OCI-LY7 (cell line): ENCODE measurements around the gene OSCAR. TPM values are rescaled to one million over a fixed set of nuclear protein-coding genes. Genes with fewer than 3 reads are reported as not detected.

Experiments used
- BruUV-seq: library from RNA; stranded (reverse); fragments of 400-500 nt; replicated peaks from 2 replicates; lab custom pipeline; 2021; lab: Mats Ljungman, UMichigan
- CTCF ChIA-PET: fragments of 300-600 bp; sonication (Branson Sonifier 250); formaldehyde crosslinking; loops from one replicate; lab custom pipeline; 2022; ENCODE audit warnings: antibody characterized with exemption; ENCODE audit not compliant: unreplicated experiment; lab: Charles Lee
- POLR2A ChIA-PET: fragments of 300-600 bp; sonication (Branson Sonifier 250); formaldehyde crosslinking; loops from one replicate; lab custom pipeline; 2022; ENCODE audit warnings: antibody characterized with exemption; lab: Charles Lee
- DNase-seq: peaks from one replicate; pipeline ENCODE4 v3.0.0-alpha.2; 2015; ENCODE audit warnings: low spot score
- H2AFZ ChIP-seq: fragments of 200-600 bp; sonication (generic), shearing (Covaris generic); 2 replicates; pipeline ENCODE4 v1.6.1; 2014; ENCODE audit warnings: mild to moderate bottlenecking, antibody characterized with exemption, low read length, moderate library complexity
- H3K27ac ChIP-seq: fragments of 200-600 bp; sonication (generic); 2 replicates; pipeline ENCODE4 v1.5.1; 2014; ENCODE audit warnings: mixed run types, low read depth, mild to moderate bottlenecking, moderate library complexity, low read length, inconsistent platforms; ENCODE audit not compliant: poor library complexity, severe bottlenecking
- H3K36me3 ChIP-seq: fragments of 200-600 bp; sonication (generic); 2 replicates; pipeline ENCODE4 v1.6.1; 2014; ENCODE audit warnings: mild to moderate bottlenecking, antibody characterized with exemption, low read length, moderate library complexity, mixed read lengths; ENCODE audit not compliant: insufficient read depth
- H3K4me1 ChIP-seq: fragments of 200-600 bp; sonication (generic); 2 replicates; pipeline ENCODE4 v1.5.1; 2014; ENCODE audit warnings: mild to moderate bottlenecking, low read length; ENCODE audit not compliant: insufficient read depth, poor library complexity, severe bottlenecking
- H3K4me2 ChIP-seq: fragments of 200-600 bp; sonication (generic); 2 replicates; pipeline ENCODE4 v1.6.1; 2014; ENCODE audit warnings: mild to moderate bottlenecking, low read length
- H3K4me3 ChIP-seq: fragments of 200-600 bp; sonication (generic); 2 replicates; pipeline ENCODE4 v1.5.1; 2014; ENCODE audit warnings: mild to moderate bottlenecking, low read depth, low read length; ENCODE audit not compliant: poor library complexity, severe bottlenecking
- H3K79me2 ChIP-seq: fragments of 200-600 bp; sonication (generic); 2 replicates; pipeline ENCODE4 v1.6.1; 2016; ENCODE audit warnings: low read depth, mild to moderate bottlenecking, low read length, moderate library complexity, mixed read lengths; ENCODE audit not compliant: insufficient read depth
- H3K9me2 ChIP-seq: fragments of 200-600 bp; sonication (generic); 2 replicates; pipeline ENCODE4 v1.6.1; 2016; ENCODE audit warnings: mild to moderate bottlenecking, low read length, mixed read lengths; ENCODE audit not compliant: insufficient read depth
- H3K9me3 ChIP-seq: fragments of 200-600 bp; sonication (generic); 2 replicates; pipeline ENCODE4 v1.6.1; 2014; ENCODE audit warnings: mild to moderate bottlenecking, mixed run types, low read length, mixed read lengths
- H4K20me1 ChIP-seq: fragments of 200-600 bp; sonication (generic); 2 replicates; pipeline ENCODE4 v1.6.1; 2014; ENCODE audit warnings: mild to moderate bottlenecking, antibody characterized with exemption, low read length, moderate library complexity, mixed read lengths; ENCODE audit not compliant: insufficient read depth
- CTCF ChIP-seq: fragments of 200-600 bp; sonication (generic); conservative IDR thresholded peaks from 2 replicates; pipeline ENCODE4 v1.5.1; 2014; ENCODE audit warnings: mild to moderate bottlenecking, antibody characterized with exemption, low read length, moderate library complexity, mixed read lengths
- EZH2phosphoT487 ChIP-seq: fragments of 200-600 bp; sonication (generic); IDR thresholded peaks from 2 replicates; pipeline ENCODE4 v1.6.1; 2018; ENCODE audit warnings: low read depth, borderline replicate concordance, mild to moderate bottlenecking, mixed run types, antibody characterized with exemption, low read length, moderate library complexity, mixed read lengths
- intact Hi-C: fragments of 100-400 bp; cut with micrococcal nuclease; formaldehyde crosslinking; loops from one replicate; pipeline ENCODE4 v1.10.0; 2022; ENCODE audit not compliant: unreplicated experiment
- total RNA-seq, 2 experiments: library from RNA; depleted of rRNA in 1 of 2; stranded (reverse); fragments of >200 nt in 1 of 2; shearing (Covaris generic) in 1 of 2; gene quantifications; 2 replicates each; pipeline ENCODE4 v1.2.3, GENCODE V29; 2014 to 2022

OSCAR gene
- total RNA-seq, 2 experiments from 2014 or later: 0.32 TPM; not detected in 1

DNA sequence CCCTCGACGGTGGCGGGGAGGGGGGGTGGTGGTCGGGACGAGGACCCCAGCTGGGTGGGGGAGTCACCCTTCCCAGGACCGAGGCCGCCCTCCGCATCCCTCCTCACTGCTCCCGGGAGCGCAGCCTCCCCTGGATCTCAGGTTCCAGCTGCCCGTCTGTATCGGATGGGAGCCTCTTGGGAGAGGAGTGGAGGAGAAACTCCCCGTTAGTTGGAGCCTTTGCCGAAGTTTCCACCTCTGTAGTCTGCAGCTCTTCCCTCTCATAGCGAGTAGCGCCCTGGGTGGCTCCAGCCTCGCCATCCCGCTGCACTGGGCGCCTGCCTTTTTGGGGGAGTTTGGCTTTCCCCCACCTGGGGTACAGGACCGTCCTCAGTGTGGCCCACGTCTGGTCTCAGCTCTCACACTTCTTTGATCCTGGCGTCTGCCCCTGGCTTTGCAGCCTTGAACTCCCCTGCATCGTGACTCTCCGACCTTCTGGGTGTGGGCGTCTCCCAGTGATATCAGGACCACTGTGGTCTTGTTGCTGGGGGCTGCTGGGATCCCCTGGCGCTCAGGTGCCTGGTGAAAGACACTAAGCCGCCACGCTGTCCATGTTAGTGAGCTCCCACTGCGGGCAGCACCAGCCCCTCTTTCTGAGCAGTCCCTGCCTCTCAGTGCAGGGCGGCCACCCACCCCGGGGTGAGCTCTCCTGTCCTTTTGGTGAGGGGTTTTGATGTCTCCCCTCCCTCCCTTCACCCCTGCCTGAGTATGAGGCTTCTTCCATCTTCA lies 38.1 kb upstream of the OSCAR start:
- H3K9me2 ChIP-seq: no peaks in the 10 kb centered on the region
- H3K9me3 ChIP-seq: no peaks in the 10 kb centered on the region
- H3K4me3 ChIP-seq: peak overlapping the region; percentile 96
- no peak for DNase-seq
- ChIA-PET CTCF (no interaction called here), POLR2A (interaction anchor here (0.5 kb wide), 1 partner anchor 1244 kb away, joined by 3 read pairs; no protein-coding TSS in a partner anchor)
- no peaks in the 10 kb centered on the region; the same call in 1 of the 2 replicates for H4K20me1 ChIP-seq
- H3K79me2 ChIP-seq: peaks cover 34% of the 10 kb centered on the region
- peaks cover 21% of the 10 kb centered on the region for H3K4me1 ChIP-seq
- H3K4me2 ChIP-seq: peak overlapping the region; percentile 69
- H2AFZ ChIP-seq: no peak overlapping the region
- H3K27ac ChIP-seq: no peak overlapping the region
- TF ChIP-seq EZH2phosphoT487 (no peak), CTCF (no peak)
- intact Hi-C loops: no loop called here
- no TSS peak for BruUV-seq
- peaks cover 47% of the 10 kb centered on the region for H3K36me3 ChIP-seq

- no peak for TF ChIP-seq EZH2phosphoT487
- no peak for TF ChIP-seq CTCF
- BruUV-seq: no TSS peak
- Histone ChIP-seq H3K4me1 (peaks cover 21% of the 10 kb centered on the region), H3K36me3 (peaks cover 39% of the 10 kb centered on the region), H3K27ac (peak within 1 kb of the TSS; percentile 54), H3K9me3 (no peaks in the 10 kb centered on the region), H3K4me3 (peak within 1 kb of the TSS; percentile 96), H2AFZ (peak within 1 kb of the TSS; percentile 79; the same call in 1 of the 2 replicates), H3K4me2 (peak within 1 kb of the TSS; percentile 92), H3K79me2 (peaks cover 34% of the 10 kb centered on the region), H4K20me1 (no peaks in the 10 kb centered on the region; the same call in 1 of the 2 replicates), H3K9me2 (no peaks in the 10 kb centered on the region)
- CTCF ChIA-PET: interaction anchor here (1.0 kb wide), 1 partner anchor 23 kb away, joined by 6 read pairs; the partner anchor contains the start of genes PRPF31 and TFPT
- POLR2A ChIA-PET: interaction anchor here (0.5 to 1.2 kb wide), 7 partner anchors 18 to 1244 kb away, joined by 3 to 9 read pairs (median 5); partner anchors contain the start of genes LENG1, MBOAT7, PRPF31 and TFPT
- intact Hi-C loops: loop anchor here (1.0 to 2.0 kb wide), 3 partner anchors 21 to 36 kb away; partner anchors contain the start of genes LENG1, NDUFA3, PRPF31 and TFPT
- DNase-seq: peak; percentile 28
Measured at GRCh38 chr19:54137699-54138488, 37.3 kb upstream of the OSCAR start, which contains the start of gene CNOT3. TSS of gene CNOT3 (plus strand) at chr19:54137762. CDS start at chr19:54142979, 5,217 bp downstream.
